Measurements from ENCODE around the gene SPATA6L. TPM values are rescaled to one million over a fixed set of nuclear protein-coding genes. Genes with fewer than 3 reads are reported as not detected.
A peak's percentile ranks its signal among the peaks of the same experiment; 100 is the strongest.

Gene SPATA6L
- total RNA-seq, 1 donor from 2014 or later, result 0.35 TPM

DNA sequence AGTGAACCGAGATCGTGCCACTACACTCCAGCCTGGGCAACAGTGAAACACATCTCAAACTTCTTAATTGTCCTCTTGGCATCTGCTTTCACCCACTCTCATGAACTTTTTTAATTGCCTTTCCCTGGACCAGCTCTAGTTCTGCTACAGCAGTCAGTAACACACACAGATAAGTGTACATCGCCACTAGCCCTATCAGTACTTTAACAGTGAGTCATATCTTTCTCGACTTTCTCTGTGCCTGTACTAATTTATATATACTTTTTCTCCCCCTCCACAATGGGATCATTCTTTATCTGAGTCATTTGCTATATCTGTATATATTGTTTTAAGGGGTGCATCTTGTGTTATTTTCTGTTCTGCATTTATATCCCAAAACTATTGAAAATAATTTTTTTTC, 19.8 kb upstream of the SPATA6L start:
- H3K4me1 Mint-ChIP-seq (ENCODE audit: low read depth), result peaks cover 20% of the 10 kb centered on the region
- TF ChIP-seq, protein P1, sequence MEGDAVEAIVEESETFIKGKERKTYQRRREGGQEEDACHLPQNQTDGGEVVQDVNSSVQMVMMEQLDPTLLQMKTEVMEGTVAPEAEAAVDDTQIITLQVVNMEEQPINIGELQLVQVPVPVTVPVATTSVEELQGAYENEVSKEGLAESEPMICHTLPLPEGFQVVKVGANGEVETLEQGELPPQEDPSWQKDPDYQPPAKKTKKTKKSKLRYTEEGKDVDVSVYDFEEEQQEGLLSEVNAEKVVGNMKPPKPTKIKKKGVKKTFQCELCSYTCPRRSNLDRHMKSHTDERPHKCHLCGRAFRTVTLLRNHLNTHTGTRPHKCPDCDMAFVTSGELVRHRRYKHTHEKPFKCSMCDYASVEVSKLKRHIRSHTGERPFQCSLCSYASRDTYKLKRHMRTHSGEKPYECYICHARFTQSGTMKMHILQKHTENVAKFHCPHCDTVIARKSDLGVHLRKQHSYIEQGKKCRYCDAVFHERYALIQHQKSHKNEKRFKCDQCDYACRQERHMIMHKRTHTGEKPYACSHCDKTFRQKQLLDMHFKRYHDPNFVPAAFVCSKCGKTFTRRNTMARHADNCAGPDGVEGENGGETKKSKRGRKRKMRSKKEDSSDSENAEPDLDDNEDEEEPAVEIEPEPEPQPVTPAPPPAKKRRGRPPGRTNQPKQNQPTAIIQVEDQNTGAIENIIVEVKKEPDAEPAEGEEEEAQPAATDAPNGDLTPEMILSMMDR (IDR thresholded peaks at IDR 0.05), result no peak
- H3K27ac Mint-ChIP-seq (ENCODE audit: unreplicated experiment), result peak overlapping the region; percentile 5
- H3K27me3 Mint-ChIP-seq (ENCODE audit: low read depth), result no peaks in the 10 kb centered on the region
- DNase-seq (ENCODE audit: low spot score), result no peak
- H3K4me3 Mint-ChIP-seq (ENCODE audit: unreplicated experiment), result no peak overlapping the region
- H3K36me3 Mint-ChIP-seq (ENCODE audit: low read depth), result peaks cover 10% of the 10 kb centered on the region
- no peaks in the 10 kb centered on the region for H3K9me3 Mint-ChIP-seq (ENCODE audit: low read depth)

DNA sequence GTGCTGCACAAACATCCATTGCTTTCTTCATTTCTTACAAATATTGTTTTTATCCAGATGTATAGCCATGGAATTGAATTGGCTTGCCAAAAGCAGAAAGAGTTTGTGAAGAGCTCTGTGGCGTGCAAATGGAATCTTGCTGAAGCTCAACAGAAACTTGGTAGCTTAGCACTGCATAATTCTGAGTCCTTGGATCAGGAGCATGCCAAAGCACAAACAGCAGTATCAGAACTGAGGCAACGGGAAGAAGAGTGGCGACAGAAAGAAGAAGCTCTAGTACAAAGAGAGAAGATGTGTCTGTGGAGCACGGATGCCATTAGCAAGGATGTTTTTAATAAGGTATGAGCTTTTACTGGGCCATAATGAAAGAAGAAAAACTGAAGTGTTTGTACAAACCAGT, 18.5 kb upstream of the SPATA6L start:
- peaks cover 20% of the 10 kb centered on the region for H3K4me1 Mint-ChIP-seq (ENCODE audit: low read depth)
- no peak for DNase-seq (ENCODE audit: low spot score)
- H3K9me3 Mint-ChIP-seq (ENCODE audit: low read depth), result no peaks in the 10 kb centered on the region
- TF ChIP-seq, protein P1 (IDR thresholded peaks at IDR 0.05), result no peak
- no peaks in the 10 kb centered on the region for H3K27me3 Mint-ChIP-seq (ENCODE audit: low read depth)
- H3K4me3 Mint-ChIP-seq (ENCODE audit: unreplicated experiment), result no peak overlapping the region
- H3K27ac Mint-ChIP-seq (ENCODE audit: unreplicated experiment), result no peak overlapping the region
- peaks cover 7% of the 10 kb centered on the region for H3K36me3 Mint-ChIP-seq (ENCODE audit: low read depth)

DNA sequence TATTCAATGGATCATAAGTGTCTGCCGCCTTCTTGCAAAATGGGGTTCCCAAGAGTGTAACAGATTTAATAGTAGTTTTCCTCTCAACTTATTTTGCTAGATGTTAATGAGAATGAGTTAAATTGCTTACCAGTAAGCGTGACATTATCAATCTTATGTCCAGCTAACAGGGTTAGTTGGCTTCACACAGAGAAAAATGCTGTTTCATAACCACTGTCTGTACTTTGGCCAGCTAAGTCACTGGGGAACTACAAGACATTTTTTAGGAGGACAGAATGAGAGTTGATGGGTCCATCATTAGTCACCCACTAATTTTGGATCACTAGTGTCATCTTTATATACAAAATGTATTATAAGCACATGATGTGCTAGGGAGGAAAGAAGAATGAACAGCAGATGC, 14.5 kb upstream of the SPATA6L start:
- DNase-seq (ENCODE audit: low spot score), result no peak
- no peaks in the 10 kb centered on the region for H3K9me3 Mint-ChIP-seq (ENCODE audit: low read depth)
- TF ChIP-seq, protein P1 (IDR thresholded peaks at IDR 0.05), result no peak

DNA sequence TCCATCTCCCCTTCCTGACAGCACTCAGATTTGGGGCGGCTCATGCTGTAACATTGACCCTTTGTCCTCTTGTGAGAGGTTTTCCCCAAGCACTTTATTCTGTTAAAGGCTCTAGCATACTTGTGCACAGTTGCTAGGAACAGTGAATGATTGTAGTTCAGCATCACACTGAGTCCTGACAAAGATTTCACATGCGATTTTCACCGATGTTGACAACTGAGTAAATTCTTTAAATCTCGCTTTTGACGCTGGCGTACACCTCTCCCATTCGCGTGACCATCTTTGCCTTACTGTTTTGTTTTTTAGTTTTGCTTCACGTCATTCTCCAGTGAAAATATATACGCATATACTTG, 13.9 kb upstream of the SPATA6L start:
- Mint-ChIP-seq H3K36me3 (ENCODE audit: low read depth) (peaks cover 4% of the 10 kb centered on the region), H3K27me3 (ENCODE audit: low read depth) (no peaks in the 10 kb centered on the region), H3K4me3 (ENCODE audit: unreplicated experiment) (no peak overlapping the region), H3K9me3 (ENCODE audit: low read depth) (no peaks in the 10 kb centered on the region), H3K4me1 (ENCODE audit: low read depth) (peaks cover 12% of the 10 kb centered on the region), H3K27ac (ENCODE audit: unreplicated experiment) (no peak overlapping the region)
- TF ChIP-seq, protein P1 (IDR thresholded peaks at IDR 0.05), result no peak
- no peak for DNase-seq (ENCODE audit: low spot score)

More for the DNA sequence above, 14.5 kb upstream of the SPATA6L start:
- peaks cover 7% of the 10 kb centered on the region for H3K36me3 Mint-ChIP-seq (ENCODE audit: low read depth)
- H3K27ac Mint-ChIP-seq (ENCODE audit: unreplicated experiment), result no peak overlapping the region
- no peaks in the 10 kb centered on the region for H3K27me3 Mint-ChIP-seq (ENCODE audit: low read depth)
- no peak overlapping the region for H3K4me3 Mint-ChIP-seq (ENCODE audit: unreplicated experiment)
- peaks cover 6% of the 10 kb centered on the region for H3K4me1 Mint-ChIP-seq (ENCODE audit: low read depth)

DNA sequence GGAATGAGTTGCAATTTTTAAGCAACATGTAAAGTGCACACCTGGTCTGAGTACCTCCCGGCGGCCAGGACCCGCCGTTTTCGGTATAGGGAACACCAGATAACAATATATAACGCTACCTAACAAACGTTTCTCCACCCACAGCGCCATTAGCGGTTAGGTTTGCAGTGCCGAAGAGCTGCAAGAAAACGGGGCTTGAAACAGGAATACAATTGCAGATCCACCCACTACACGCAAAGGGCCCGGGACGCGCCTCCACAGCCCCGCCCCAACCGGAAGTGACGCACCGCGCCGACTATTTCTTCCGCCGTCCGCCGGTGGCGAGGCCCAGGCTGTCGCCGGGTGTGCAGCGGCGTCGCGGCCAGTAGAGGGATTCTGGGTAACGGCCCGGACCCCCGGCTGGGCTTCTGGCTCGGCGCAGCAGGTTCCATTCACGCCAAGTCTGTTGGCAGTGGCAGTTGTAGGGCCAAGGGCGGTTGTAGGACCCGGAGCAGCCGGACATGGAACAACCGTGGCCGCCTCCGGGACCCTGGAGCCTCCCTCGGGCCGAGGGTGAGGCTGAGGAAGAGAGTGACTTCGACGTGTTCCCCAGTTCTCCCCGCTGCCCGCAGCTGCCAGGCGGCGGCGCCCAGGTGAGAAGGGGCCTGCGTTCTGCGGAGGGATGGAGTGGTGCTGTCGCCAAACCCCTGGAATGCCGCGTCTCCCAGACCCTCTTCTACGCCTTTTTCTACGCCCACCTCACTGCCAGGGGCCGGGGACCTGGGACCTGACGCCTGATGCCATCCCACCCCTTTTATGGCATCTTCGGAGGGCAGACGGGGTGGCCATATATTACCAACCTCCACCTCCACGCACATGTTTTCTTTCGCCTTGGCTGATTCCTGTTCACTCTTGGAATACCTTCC, 13.2 kb upstream of the SPATA6L start, which contains the start of gene CDC37L1:
Gene CDC37L1, plus strand, starts transcription at position 302 of the 905 bp plus-strand sequence. Its CDS starts 199 bp downstream, at position 501.
- Mint-ChIP-seq H3K27ac (ENCODE audit: unreplicated experiment) (no peak within 1 kb of the TSS), H3K27me3 (ENCODE audit: low read depth) (no peaks in the 10 kb centered on the region), H3K36me3 (ENCODE audit: low read depth) (no peaks in the 10 kb centered on the region), H3K4me3 (ENCODE audit: unreplicated experiment) (no peak within 1 kb of the TSS), H3K9me3 (ENCODE audit: low read depth) (no peaks in the 10 kb centered on the region), H3K4me1 (ENCODE audit: low read depth) (peaks cover 18% of the 10 kb centered on the region)
- TF ChIP-seq, protein P1 (IDR thresholded peaks at IDR 0.05), result peak; percentile 83
- peak; percentile 99 for DNase-seq (ENCODE audit: low spot score)
